HEK293 (cell line): ENCODE data around the gene CAMTA2.

Source experiments
- CTCF ChIA-PET: fragments of 350-600 bp; formaldehyde crosslinking; extraction: SDS; loops from one replicate; lab custom pipeline; 2021; ENCODE audit warnings: antibody characterized with exemption; lab: Yijun Ruan, JAX
- POLR2A ChIA-PET: fragments of 300-600 bp; formaldehyde crosslinking; extraction: SDS; loops from one replicate; lab custom pipeline; 2020; ENCODE audit warnings: antibody characterized with exemption, inconsistent platforms; lab: Yijun Ruan, JAX
- H3K27ac ChIP-seq: fragments of 200-500 bp; sonication (Bioruptor generic); 2 replicates; pipeline ENCODE4 v1.5.1; 2014; ENCODE audit warnings: low read depth, low read length, control low read depth, inconsistent platforms; ENCODE audit errors: extremely low read depth
- H3K36me3 ChIP-seq, 2 experiments: fragments of 200-500 bp in 1 of 2; sonication (Bioruptor generic) in 1 of 2; 1 replicate in 1 of 2; 2 replicates in 1 of 2; pipeline ENCODE4 v1.5.1; 2014 to 2017; ENCODE audit warnings: inconsistent platforms in 2 of 2, low read length in 2 of 2; ENCODE audit not compliant: control insufficient read depth in 2 of 2, insufficient read depth in 1 of 2
- H3K4me1 ChIP-seq: fragments of 200-500 bp; sonication (Bioruptor generic); 2 replicates; pipeline ENCODE4 v1.5.1; 2014; ENCODE audit warnings: mild to moderate bottlenecking, low read length, inconsistent platforms; ENCODE audit not compliant: control insufficient read depth, insufficient read depth
- H3K4me3 ChIP-seq: 2 replicates; pipeline ENCODE4 v1.5.1; 2011; ENCODE audit warnings: low read depth, mild to moderate bottlenecking, control low read depth, low read length, moderate library complexity
- H3K9me3 ChIP-seq: fragments of 200-500 bp; sonication (Bioruptor generic); 2 replicates; pipeline ENCODE4 v1.5.1; 2014; ENCODE audit warnings: low read depth, low read length, inconsistent platforms; ENCODE audit not compliant: control insufficient read depth, insufficient read depth
- BCL11B ChIP-seq: fragments of 450-650 bp; formaldehyde crosslinking; IDR thresholded peaks from 2 replicates; pipeline ENCODE4 v1.5.1; 2016; ENCODE audit warnings: low read depth, missing biosample characterization, missing genetic modification characterization
- GLIS1 ChIP-seq: fragments of 450-650 bp; formaldehyde crosslinking; IDR thresholded peaks from 2 replicates; pipeline ENCODE4 v1.5.1; 2016; ENCODE audit warnings: missing biosample characterization, missing genetic modification characterization
- KLF10 ChIP-seq: fragments of 450-650 bp; IDR thresholded peaks from 2 replicates; pipeline ENCODE4 v1.5.1; 2018; ENCODE audit warnings: missing biosample characterization, mild to moderate bottlenecking, missing genetic modification characterization
- MZF1 ChIP-seq: fragments of 450-650 bp; formaldehyde crosslinking; IDR thresholded peaks from 2 replicates; pipeline ENCODE4 v1.5.1; 2017; ENCODE audit warnings: missing biosample characterization, missing genetic modification characterization, borderline replicate concordance
- PRDM1 ChIP-seq: fragments of 450-650 bp; formaldehyde crosslinking; IDR thresholded peaks from 2 replicates; pipeline ENCODE4; 2016; ENCODE audit warnings: missing biosample characterization, missing genetic modification characterization
- REST ChIP-seq: fragments of 450-650 bp; formaldehyde crosslinking; IDR thresholded peaks from 2 replicates; pipeline ENCODE4 v1.5.1; 2016; ENCODE audit warnings: missing biosample characterization, missing genetic modification characterization
- SP3 ChIP-seq: fragments of 450-650 bp; formaldehyde crosslinking; IDR thresholded peaks from 2 replicates; pipeline ENCODE4 v1.5.1; 2016; ENCODE audit warnings: missing biosample characterization, missing genetic modification characterization
- WT1 ChIP-seq: fragments of 450-650 bp; formaldehyde crosslinking; IDR thresholded peaks from 2 replicates; pipeline ENCODE4 v1.5.1; 2016; ENCODE audit warnings: missing biosample characterization, missing genetic modification characterization
- ZBTB17 ChIP-seq: fragments of 450-650 bp; formaldehyde crosslinking; IDR thresholded peaks from 2 replicates; pipeline ENCODE4 v1.5.1; 2016; ENCODE audit warnings: missing biosample characterization, missing genetic modification characterization
- ZNF121 ChIP-seq: fragments of 450-650 bp; formaldehyde crosslinking; IDR thresholded peaks from 2 replicates; pipeline ENCODE4 v1.5.1; 2016; ENCODE audit warnings: missing biosample characterization, missing genetic modification characterization
- ZNF155 ChIP-seq: fragments of 450-650 bp; formaldehyde crosslinking; IDR thresholded peaks from 2 replicates; pipeline ENCODE4 v1.5.1; 2016; ENCODE audit warnings: missing biosample characterization, missing genetic modification characterization
- ZNF2 ChIP-seq: fragments of 450-650 bp; formaldehyde crosslinking; IDR thresholded peaks from 2 replicates; pipeline ENCODE4 v1.5.1; 2016; ENCODE audit warnings: missing biosample characterization, missing genetic modification characterization
- ZNF366 ChIP-seq: fragments of 450-650 bp; formaldehyde crosslinking; conservative IDR thresholded peaks from 2 replicates; pipeline ENCODE4 v1.5.1; 2016; ENCODE audit warnings: missing biosample characterization, missing genetic modification characterization
- ZNF600 ChIP-seq: fragments of 450-650 bp; formaldehyde crosslinking; IDR thresholded peaks from 2 replicates; pipeline ENCODE4 v1.5.1; 2016; ENCODE audit warnings: missing biosample characterization, missing genetic modification characterization

CAMTA2 gene

GRCh38 chr17:4947010-4947410, 40.5 kb downstream of the CAMTA2 start:
- no peaks in the 10 kb centered on the region for H3K9me3 ChIP-seq
- peak overlapping the region; percentile 99 for H3K27ac ChIP-seq
- ChIA-PET CTCF (interaction anchor here (0.5 to 2.5 kb wide), 3 partner anchors 38 to 1559 kb away, joined by 4 to 11 read pairs (median 6); partner anchors contain the start of gene CAMTA2), POLR2A (interaction anchor here (0.7 to 17.9 kb wide), 7 partner anchors 8 to 157 kb away, joined by 3 to 358 read pairs (median 7); partner anchors contain the start of genes INCA1, KIF1C, RNF167 and SLC25A11)
- TF ChIP-seq ZNF121 (tag by site-specific recombination), result no peak
- no peak for TF ChIP-seq KLF10
- TF ChIP-seq ZNF366 (tag by site-specific recombination), result 0 out of 2 replicates have a peak, but pooled peaks have one; percentile 8
- TF ChIP-seq WT1 (tag by site-specific recombination), result 0 out of 2 replicates have a peak, but pooled peaks have one; percentile 26
- TF ChIP-seq PRDM1, result peak; percentile 86
- peaks cover 33 to 53% of the 10 kb centered on the region in 2 experiments for H3K36me3 ChIP-seq
- peaks cover 21% of the 10 kb centered on the region for H3K4me1 ChIP-seq
- H3K4me3 ChIP-seq, result peak overlapping the region; percentile 97

- peaks cover 38 to 57% of the 10 kb centered on the region in 2 experiments for H3K36me3 ChIP-seq
- peak overlapping the region; percentile 99 for H3K27ac ChIP-seq
- TF ChIP-seq ZNF2, result 0 out of 2 replicates have a peak, but pooled peaks have one; percentile 15
- peak; percentile 45 for TF ChIP-seq ZBTB17 (tag by site-specific recombination)
- 0 out of 2 replicates have a peak, but pooled peaks have one; percentile 11 for TF ChIP-seq ZNF366 (tag by site-specific recombination)
- peak; percentile 68 for TF ChIP-seq ZNF600 (tag by site-specific recombination)
- no peak for TF ChIP-seq SP3
- peak; percentile 21; the same call in 1 of the 2 replicates for TF ChIP-seq MZF1 (tag by site-specific recombination)
- TF ChIP-seq BCL11B, result no peak
- POLR2A ChIA-PET, result interaction anchor here (0.6 to 17.9 kb wide), 8 partner anchors 9 to 381 kb away, joined by 3 to 358 read pairs (median 4); partner anchors contain the start of genes INCA1, KIF1C and SPAG7
- no peaks in the 10 kb centered on the region for H3K9me3 ChIP-seq
- H3K4me1 ChIP-seq, result peaks cover 22% of the 10 kb centered on the region
- CTCF ChIA-PET, result interaction anchor here (0.6 to 2.5 kb wide), 5 partner anchors 37 to 265 kb away, joined by 3 to 11 read pairs (median 4); partner anchors contain the start of genes CAMTA2 and CHRNE
- H3K4me3 ChIP-seq, result peak overlapping the region; percentile 97
Observed at GRCh38 chr17:4946312-4946976, 41.0 kb downstream of the CAMTA2 start.

- Histone ChIP-seq H3K4me1 (peaks cover 24% of the 10 kb centered on the region), H3K4me3 (no peak overlapping the region)
Observed at GRCh38 chr17:4945944-4946280, 41.6 kb downstream of the CAMTA2 start.

More at GRCh38 chr17:4945944-4946280, 41.6 kb downstream of the CAMTA2 start:
- H3K27ac ChIP-seq, result peak overlapping the region; percentile 99
- ChIA-PET POLR2A (interaction anchor here (0.6 to 17.9 kb wide), 6 partner anchors 12 to 381 kb away, joined by 3 to 358 read pairs (median 4); partner anchors contain the start of gene SPAG7), CTCF (interaction anchor here (0.6 to 2.5 kb wide), 6 partner anchors 37 to 264 kb away, joined by 3 to 11 read pairs (median 4); partner anchors contain the start of genes CAMTA2 and CHRNE)
- H3K36me3 ChIP-seq, result peaks cover 38 to 60% of the 10 kb centered on the region in 2 experiments
- TF ChIP-seq ZNF155 (tag by site-specific recombination), result no peak
- peak; percentile 14; the same call in 1 of the 2 replicates for TF ChIP-seq GLIS1
- peak; percentile 65; the same call in 1 of the 2 replicates for TF ChIP-seq REST (tag by site-specific recombination)
- no peaks in the 10 kb centered on the region for H3K9me3 ChIP-seq
